ENCODE measurements around the gene ADGRL3.
A peak's percentile ranks its signal among the peaks of the same experiment; 100 is the strongest.

Gene ADGRL3

GRCh38 chr4:61401771-61402170, 201.6 kb downstream of the ADGRL3 start (continued):
- TF ChIP-seq PRDM4 (tag by site-specific recombination; IDR thresholded peaks at IDR 0.05) (no peak), ZFP37 (tag by site-specific recombination; IDR thresholded peaks at IDR 0.05) (no peak), HOXD13 (CRISPR knock-in tag; IDR thresholded peaks at IDR 0.05; ENCODE audit: borderline replicate concordance) (no peak), SP2 (tag by site-specific recombination; IDR thresholded peaks at IDR 0.05) (no peak), ZXDB (tag by site-specific recombination; IDR thresholded peaks at IDR 0.05) (no peak), ZNF423 (tag by site-specific recombination; IDR thresholded peaks at IDR 0.05) (no peak), ZNF211 (tag by site-specific recombination; IDR thresholded peaks at IDR 0.05; ENCODE audit: low read depth) (no peak), ZNF19 (tag by site-specific recombination; IDR thresholded peaks at IDR 0.05; ENCODE audit: low read depth) (no peak), KLF17 (tag by site-specific recombination; IDR thresholded peaks at IDR 0.05) (no peak)

GRCh38 chr4:61405307-61405706, 205.2 kb downstream of the ADGRL3 start:
- ChIA-PET CTCF (interaction anchor here (0.6 kb wide), 1 partner anchor 24 kb away, joined by 3 read pairs; no protein-coding TSS in a partner anchor), POLR2A (no interaction called here)
- H3K4me1 ChIP-seq (ENCODE audit: control insufficient read depth, insufficient read depth, low read length) = peaks cover 9% of the 10 kb centered on the region
- TF ChIP-seq ZNF398 (tag by site-specific recombination; IDR thresholded peaks at IDR 0.05) = no peak
- TF ChIP-seq ZBTB48 (tag by site-specific recombination; IDR thresholded peaks at IDR 0.05) = no peak
- no peak for TF ChIP-seq PATZ1 (tag by site-specific recombination; IDR thresholded peaks at IDR 0.05)
- TF ChIP-seq ZFP69B (tag by site-specific recombination; IDR thresholded peaks at IDR 0.05) = no peak
- H3K4me3 ChIP-seq (ENCODE audit: low read depth, low read length) = no peak overlapping the region
- no peaks in the 10 kb centered on the region for H3K36me3 ChIP-seq (ENCODE audit: control insufficient read depth in 2 of 2, insufficient read depth in 1 of 2, low read length in 2 of 2)
- no peak overlapping the region for H3K27ac ChIP-seq (ENCODE audit: extremely low read depth, low read depth, low read length)
- no peaks in the 10 kb centered on the region for H3K9me3 ChIP-seq (ENCODE audit: control insufficient read depth, insufficient read depth, low read depth, low read length)

- H3K36me3 ChIP-seq (ENCODE audit: control insufficient read depth in 2 of 2, insufficient read depth in 1 of 2, low read length in 2 of 2) = no peaks in the 10 kb centered on the region
- H3K4me1 ChIP-seq (ENCODE audit: control insufficient read depth, insufficient read depth, low read length) = peaks cover 7% of the 10 kb centered on the region; the same call in 1 of the 2 replicates
- CTCF ChIA-PET = no interaction called here
- no peaks in the 10 kb centered on the region for H3K9me3 ChIP-seq (ENCODE audit: control insufficient read depth, insufficient read depth, low read depth, low read length)
- no peak for TF ChIP-seq ZNF747 (tag by site-specific recombination; IDR thresholded peaks at IDR 0.05)
- no peak for TF ChIP-seq ZNF473 (tag by site-specific recombination; IDR thresholded peaks at IDR 0.05)
- TF ChIP-seq ZNF146 (tag by site-specific recombination; IDR thresholded peaks at IDR 0.05) = no peak
- no peak for TF ChIP-seq ZNF362 (tag by site-specific recombination; IDR thresholded peaks at IDR 0.05)
- no peak for TF ChIP-seq ZNF416 (tag by site-specific recombination; IDR thresholded peaks at IDR 0.05)
- peak; percentile 80; the same call in 1 of the 2 replicates for TF ChIP-seq MEIS1 (CRISPR knock-in tag; IDR thresholded peaks at IDR 0.05; ENCODE audit: borderline replicate concordance)
- no peak for TF ChIP-seq IKZF3 (tag by site-specific recombination; IDR thresholded peaks at IDR 0.05)
- TF ChIP-seq ATF2 (tag by site-specific recombination; IDR thresholded peaks at IDR 0.05; ENCODE audit: low read depth) = peak; percentile 35; the same call in 1 of the 2 replicates
- peak; percentile 58; the same call in 1 of the 2 replicates for TF ChIP-seq PRDM6 (tag by site-specific recombination; IDR thresholded peaks at IDR 0.05)
- H3K4me3 ChIP-seq (ENCODE audit: low read depth, low read length) = no peak overlapping the region
- POLR2A ChIA-PET = no interaction called here
- no peak overlapping the region for H3K27ac ChIP-seq (ENCODE audit: extremely low read depth, low read depth, low read length)
These were observed 206.6 kb downstream of the ADGRL3 start for GRCh38 chr4:61406677-61407076.

Measured in HEK293 (cell line).